Measurements from ENCODE around the gene KCTD13.
A peak's percentile ranks its signal among the peaks of the same experiment; 100 is the strongest.
"Not testable (repeated sequence)": the region's sequence is repeated elsewhere in the genome, so short reads cannot be mapped to it uniquely, and the experiment has no call there.

Gene KCTD13

DNA sequence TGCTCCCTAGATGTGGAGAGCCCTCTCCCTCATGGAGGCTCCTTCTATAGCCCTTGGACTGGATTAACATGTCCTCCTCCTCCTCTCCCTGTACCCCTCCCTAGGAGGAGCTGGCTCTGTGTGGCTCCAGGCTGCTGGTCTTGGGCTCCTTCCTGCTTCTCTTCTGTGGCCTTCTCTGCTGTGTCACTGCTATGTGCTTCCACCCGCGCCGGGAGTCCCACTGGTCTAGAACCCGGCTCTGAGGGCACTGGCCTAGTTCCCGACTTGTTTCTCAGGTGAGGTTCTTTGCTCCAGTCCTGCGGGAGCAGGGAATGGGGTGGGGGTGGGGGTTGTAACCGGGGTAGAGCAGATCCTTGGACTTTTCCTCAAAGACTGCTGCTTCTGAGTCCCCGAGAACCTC is 45.3 kb upstream of the KCTD13 start:
- TF ChIP-seq, protein P1, sequence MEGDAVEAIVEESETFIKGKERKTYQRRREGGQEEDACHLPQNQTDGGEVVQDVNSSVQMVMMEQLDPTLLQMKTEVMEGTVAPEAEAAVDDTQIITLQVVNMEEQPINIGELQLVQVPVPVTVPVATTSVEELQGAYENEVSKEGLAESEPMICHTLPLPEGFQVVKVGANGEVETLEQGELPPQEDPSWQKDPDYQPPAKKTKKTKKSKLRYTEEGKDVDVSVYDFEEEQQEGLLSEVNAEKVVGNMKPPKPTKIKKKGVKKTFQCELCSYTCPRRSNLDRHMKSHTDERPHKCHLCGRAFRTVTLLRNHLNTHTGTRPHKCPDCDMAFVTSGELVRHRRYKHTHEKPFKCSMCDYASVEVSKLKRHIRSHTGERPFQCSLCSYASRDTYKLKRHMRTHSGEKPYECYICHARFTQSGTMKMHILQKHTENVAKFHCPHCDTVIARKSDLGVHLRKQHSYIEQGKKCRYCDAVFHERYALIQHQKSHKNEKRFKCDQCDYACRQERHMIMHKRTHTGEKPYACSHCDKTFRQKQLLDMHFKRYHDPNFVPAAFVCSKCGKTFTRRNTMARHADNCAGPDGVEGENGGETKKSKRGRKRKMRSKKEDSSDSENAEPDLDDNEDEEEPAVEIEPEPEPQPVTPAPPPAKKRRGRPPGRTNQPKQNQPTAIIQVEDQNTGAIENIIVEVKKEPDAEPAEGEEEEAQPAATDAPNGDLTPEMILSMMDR (IDR thresholded peaks at IDR 0.05; ENCODE audit: low read depth, low read length): no peak

DNA sequence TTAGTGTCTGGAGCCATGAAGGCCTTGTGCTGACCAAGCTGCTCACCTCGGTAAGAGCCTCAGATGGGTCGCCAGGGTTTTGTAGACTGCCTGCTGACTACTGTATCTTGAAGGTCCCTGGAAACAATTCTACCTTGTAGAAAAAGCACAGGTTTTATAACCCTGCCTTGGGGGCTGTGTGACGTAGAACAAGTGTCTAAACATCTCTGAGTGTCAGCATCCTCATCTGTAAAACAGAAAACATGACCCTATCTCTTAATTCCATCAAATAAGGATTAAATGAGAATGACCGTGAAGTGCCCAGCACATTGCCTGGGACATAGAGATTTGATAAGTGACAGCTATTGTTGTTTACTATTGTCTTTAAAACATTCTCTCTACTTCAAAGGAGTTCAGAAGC is 42.2 kb upstream of the KCTD13 start:
- TF ChIP-seq, protein P1 (IDR thresholded peaks at IDR 0.05; ENCODE audit: low read depth, low read length): no peak
- no peak overlapping the region for H3K4me3 ChIP-seq (ENCODE audit: low read depth, low read length)

More for the DNA sequence above, 45.3 kb upstream of the KCTD13 start:
- H3K4me3 ChIP-seq (ENCODE audit: low read depth, low read length): no peak overlapping the region

DNA sequence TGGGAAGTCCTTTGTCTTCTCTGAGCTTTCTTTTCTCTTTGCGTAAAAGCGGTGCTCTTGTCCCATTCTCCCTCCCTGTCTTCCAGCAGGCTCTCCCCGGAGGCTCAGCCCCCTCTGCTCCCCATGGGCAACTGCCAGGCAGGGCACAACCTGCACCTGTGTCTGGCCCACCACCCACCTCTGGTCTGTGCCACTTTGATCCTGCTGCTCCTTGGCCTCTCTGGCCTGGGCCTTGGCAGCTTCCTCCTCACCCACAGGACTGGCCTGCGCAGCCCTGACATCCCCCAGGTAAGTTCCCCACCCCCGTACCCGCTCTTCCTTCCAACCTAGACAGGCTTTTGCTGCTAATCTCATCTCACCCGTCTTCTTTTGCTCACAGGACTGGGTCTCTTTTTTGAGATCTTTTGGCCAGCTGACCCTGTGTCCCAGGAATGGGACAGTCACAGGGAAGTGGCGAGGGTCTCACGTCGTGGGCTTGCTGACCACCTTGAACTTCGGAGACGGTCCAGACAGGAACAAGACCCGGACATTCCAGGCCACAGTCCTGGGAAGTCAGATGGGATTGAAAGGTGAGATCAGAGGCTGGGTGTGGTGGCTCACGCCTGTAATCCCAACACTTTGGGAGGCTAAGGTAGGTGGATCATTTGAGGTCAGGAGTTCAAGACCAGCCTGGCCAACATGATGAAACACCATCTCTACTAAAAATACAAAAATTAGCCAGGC is 37.2 kb upstream of the KCTD13 start:
- TF ChIP-seq, protein P1 (IDR thresholded peaks at IDR 0.05; ENCODE audit: low read depth, low read length): no peak
- peak overlapping the region; percentile 69 for H3K4me3 ChIP-seq (ENCODE audit: low read depth, low read length)

DNA sequence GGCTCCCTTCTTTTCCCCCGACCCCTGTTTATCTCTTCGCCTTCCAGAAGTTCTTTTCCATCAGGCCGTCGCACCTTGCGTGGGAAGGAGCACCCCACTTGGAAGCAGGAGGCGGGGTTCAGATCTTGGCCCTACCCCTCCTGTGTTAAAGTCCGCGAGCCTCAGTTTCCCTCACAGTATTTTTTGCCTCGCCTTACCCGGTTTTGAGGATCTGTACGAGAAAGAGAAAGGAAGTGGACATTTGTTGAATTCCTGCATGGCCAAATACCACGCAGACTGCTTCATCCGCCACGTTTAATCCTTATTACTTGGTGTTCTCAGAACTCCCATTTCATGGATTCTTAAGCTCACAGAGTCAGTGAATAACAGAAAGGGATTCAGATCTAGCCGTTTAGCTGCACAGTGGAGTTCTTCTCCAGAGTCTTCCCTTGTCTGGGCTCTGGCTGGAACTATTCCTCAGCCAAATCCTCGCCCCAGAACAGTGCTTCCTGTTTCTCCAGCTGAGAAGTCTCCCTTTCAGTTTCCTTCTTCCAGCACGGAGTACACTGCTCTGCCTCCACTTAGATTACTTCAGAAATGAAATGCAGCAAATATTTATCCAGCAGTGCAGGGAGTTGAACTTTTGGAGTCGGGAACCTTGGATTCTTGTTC is 36.4 kb upstream of the KCTD13 start:
- peak overlapping the region; percentile 69 for H3K4me3 ChIP-seq (ENCODE audit: low read depth, low read length)
- TF ChIP-seq, protein P1 (IDR thresholded peaks at IDR 0.05; ENCODE audit: low read depth, low read length): no peak

DNA sequence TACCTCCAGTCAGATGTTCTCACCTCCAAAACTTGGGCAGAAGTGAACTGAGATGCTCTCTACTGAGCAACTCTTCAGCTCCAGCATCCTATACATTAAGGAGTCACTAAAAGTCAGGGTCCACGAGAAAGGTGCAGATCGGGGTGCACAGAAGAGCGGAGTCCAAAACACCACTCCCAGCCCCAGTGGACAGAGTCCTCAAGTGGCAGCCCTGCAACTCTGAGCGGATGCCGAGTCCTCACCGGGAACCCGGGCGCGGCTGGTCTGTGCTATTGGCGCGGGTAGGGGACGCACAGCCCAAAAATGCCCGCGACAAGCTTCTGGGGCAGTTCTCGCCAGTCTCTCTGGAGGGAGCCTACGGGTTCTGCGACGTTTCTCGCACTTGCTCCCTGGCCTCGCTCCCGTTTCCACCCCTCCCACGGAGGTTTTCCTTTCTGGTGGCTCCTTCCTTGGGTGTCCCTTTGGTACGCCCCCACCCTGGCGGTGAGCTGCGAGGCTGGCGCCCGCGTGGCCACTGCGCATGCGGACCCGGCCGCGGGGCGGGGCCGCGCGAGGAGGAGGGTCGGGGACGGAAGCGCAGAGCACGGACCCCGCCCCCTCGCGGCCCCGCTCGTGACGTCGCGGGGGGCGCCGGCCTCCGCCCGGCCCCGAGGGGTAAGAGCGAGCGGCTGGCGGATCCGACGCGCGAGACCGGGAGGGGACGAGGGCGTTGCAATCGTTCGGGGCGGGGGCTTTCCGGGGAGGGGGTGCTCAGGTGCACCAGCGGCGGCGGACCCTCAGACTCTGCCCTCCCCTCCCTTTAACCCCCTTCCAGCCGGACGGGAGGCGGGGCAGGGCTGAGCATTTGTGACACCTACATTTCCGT is 35.7 kb upstream of the KCTD13 start, which contains the start of gene TMEM219:
Gene TMEM219, plus strand, starts transcription at position 601 of the 865 bp plus-strand sequence. CDS start 1,065 bp downstream, outside the sequence.
- TF ChIP-seq, protein P1 (IDR thresholded peaks at IDR 0.05; ENCODE audit: low read depth, low read length): peak; percentile 35
- peak within 1 kb of the TSS; percentile 69 for H3K4me3 ChIP-seq (ENCODE audit: low read depth, low read length)

DNA sequence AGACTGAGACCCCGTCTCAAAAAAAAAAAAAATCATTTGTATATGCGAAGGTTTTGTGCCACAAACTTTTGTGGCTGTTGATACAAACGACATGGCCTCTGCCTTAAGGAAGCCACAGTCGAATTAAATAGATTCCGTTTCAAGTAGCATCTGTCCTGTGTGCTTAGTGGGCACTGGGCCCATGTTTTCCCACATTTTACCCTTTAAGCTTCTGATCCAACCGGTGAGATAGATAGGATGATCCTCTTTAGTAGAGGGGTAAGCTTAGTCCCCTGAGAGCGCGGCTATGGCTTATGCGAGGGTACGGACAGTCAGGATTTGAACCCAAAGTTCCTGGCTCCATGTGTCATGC is 35.1 kb upstream of the KCTD13 start:
- TF ChIP-seq, protein P1 (IDR thresholded peaks at IDR 0.05; ENCODE audit: low read depth, low read length): no peak
- H3K4me3 ChIP-seq (ENCODE audit: low read depth, low read length): peak overlapping the region; percentile 69

DNA sequence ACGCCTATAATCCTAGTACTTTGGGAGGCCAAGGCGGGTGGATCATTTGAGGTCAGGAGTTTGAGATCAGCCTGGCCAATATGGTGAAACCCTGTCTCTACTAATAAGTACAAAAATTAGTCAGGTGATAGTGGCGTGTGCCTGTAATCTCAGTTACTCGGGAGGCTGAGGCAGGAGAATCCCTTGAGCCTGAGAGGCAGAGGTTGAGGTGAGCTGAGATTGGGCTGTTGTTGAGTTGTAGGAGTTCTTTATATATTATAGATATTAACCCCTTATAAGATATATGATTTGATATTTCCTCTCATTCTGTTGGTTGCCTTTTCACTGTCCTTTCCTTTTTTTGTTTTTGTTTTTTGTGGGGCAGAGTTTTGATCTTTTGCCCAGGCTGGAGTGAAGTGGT is 33.8 kb upstream of the KCTD13 start:
- not testable (repeated sequence) for H3K4me3 ChIP-seq (ENCODE audit: low read depth, low read length)

All from WI38 (cell line).